HepG2 (cell line): ENCODE data around the gene CARS1. TPM values are rescaled to one million over a fixed set of nuclear protein-coding genes. Genes with fewer than 3 reads are reported as not detected.
A peak's percentile ranks its signal among the peaks of the same experiment; 100 is the strongest.

Experiments used
- ATAC-seq: fragments of 200-7000 bp; cut with Tn5 transposase; 3 replicates; pipeline ENCODE4 v1.9.1; 2020; ENCODE audit warnings: mild to moderate bottlenecking, moderate library complexity
- BruUV-seq: library from RNA; stranded (reverse); fragments of 400-500 nt; replicated peaks from 2 replicates; lab custom pipeline; 2021; lab: Mats Ljungman, UMichigan
- CTCF ChIA-PET: fragments of 300-600 bp; formaldehyde crosslinking; extraction: SDS; loops from one replicate; lab custom pipeline; 2021; ENCODE audit warnings: low total read pairs, inconsistent platforms, low intra/inter-chr PET ratio; lab: Yijun Ruan, JAX
- POLR2A ChIA-PET: fragments of 350-600 bp; sonication (Branson Sonifier 250); formaldehyde crosslinking; loops from one replicate; lab custom pipeline; 2020; ENCODE audit warnings: antibody characterized with exemption, inconsistent platforms; lab: Yijun Ruan, JAX
- DNase-seq: peaks from one replicate; pipeline ENCODE4 v3.0.0-alpha.2; 2015; ENCODE audit warnings: low spot score
- FAIRE-seq: peaks from 3 replicates; lab custom pipeline; 2011; peaks lifted over from hg19 to GRCh38; lab: Jason Lieb, UNC
- H2AFZ ChIP-seq: one replicate; pipeline ENCODE4 v1.6.1; 2011; ENCODE audit warnings: low read length, inconsistent platforms
- H3K27ac ChIP-seq: fragments of 300-600 bp; 3 replicates; pipeline ENCODE4 v1.8.0; 2011; ENCODE audit warnings: mixed run types, mild to moderate bottlenecking, mixed read lengths, low read length, inconsistent platforms; ENCODE audit not compliant: insufficient read depth; ENCODE audit errors: extremely low read length
- H3K27me3 ChIP-seq, 2 experiments: fragments of 200-600 bp in 1 of 2; 2 replicates in 1 of 2; 3 replicates in 1 of 2; pipeline versions ENCODE4 v1.6.0 to v1.8.0; 2011; ENCODE audit warnings: low read length in 2 of 2, mild to moderate bottlenecking in 2 of 2, moderate library complexity in 2 of 2, inconsistent platforms in 1 of 2; ENCODE audit not compliant: insufficient read depth in 2 of 2, control insufficient read depth in 1 of 2
- H3K36me3 ChIP-seq, 2 experiments: fragments of 200-600 bp in 1 of 2; replicated peaks in 1 of 2; 2 replicates in 1 of 2; 3 replicates in 1 of 2; pipeline versions ENCODE4 v1.5.1 to v1.8.0; 2011; ENCODE audit warnings: low read length in 2 of 2, inconsistent platforms in 1 of 2; ENCODE audit not compliant: insufficient read depth in 2 of 2, control insufficient read depth in 1 of 2
- H3K4me1 ChIP-seq: 2 replicates; pipeline ENCODE4 v1.5.1; 2012; ENCODE audit warnings: low read length, inconsistent platforms; ENCODE audit not compliant: insufficient read depth
- H3K4me2 ChIP-seq: 2 replicates; pipeline ENCODE4 v1.6.0; 2011; ENCODE audit warnings: low read depth, low read length, inconsistent platforms
- H3K4me3 ChIP-seq, 3 experiments: fragments of 200-600 bp in 1 of 3; sonication (generic), shearing (Covaris generic) in 1 of 3; replicated peaks in 1 of 3; 2 replicates each; pipeline ENCODE4 v1.5.1; 2011 to 2016; ENCODE audit warnings: low read length in 3 of 3, inconsistent platforms in 2 of 3, low read depth in 2 of 3, mild to moderate bottlenecking in 2 of 3, control low read depth in 1 of 3, mixed read lengths in 1 of 3; ENCODE audit not compliant: insufficient read depth in 1 of 3
- H3K79me2 ChIP-seq: one replicate; pipeline ENCODE4 v1.6.1; 2011; ENCODE audit warnings: low read length, inconsistent platforms; ENCODE audit not compliant: insufficient read depth
- H3K9ac ChIP-seq: 2 replicates; pipeline ENCODE4 v1.6.0; 2011; ENCODE audit warnings: mild to moderate bottlenecking, low read depth, low read length, inconsistent platforms; ENCODE audit not compliant: insufficient read depth
- H3K9me3 ChIP-seq: 2 replicates; pipeline ENCODE4 v1.5.1; 2012; ENCODE audit warnings: mild to moderate bottlenecking, low read length
- H4K20me1 ChIP-seq: 2 replicates; pipeline ENCODE4 v1.6.0; 2011; ENCODE audit warnings: inconsistent platforms, mild to moderate bottlenecking, low read length, moderate library complexity; ENCODE audit not compliant: insufficient read depth
- JARID2 ChIP-seq: sonication (generic); formaldehyde crosslinking; IDR thresholded peaks from 2 replicates; pipeline ENCODE4 v1.8.1; 2023; ENCODE audit warnings: missing genetic modification reagents, inconsistent platforms; ENCODE audit not compliant: insufficient replicate concordance
- ZBTB25 ChIP-seq: IDR thresholded peaks from 2 replicates; pipeline ENCODE4 v1.6.1; 2018; ENCODE audit warnings: missing genetic modification reagents
- ZNF280D ChIP-seq: sonication (generic); formaldehyde crosslinking; IDR thresholded peaks from 2 replicates; pipeline ENCODE4 v1.5.1; 2020; ENCODE audit warnings: mild to moderate bottlenecking, missing genetic modification reagents
- ZNF326 ChIP-seq: sonication (generic); formaldehyde crosslinking; IDR thresholded peaks from 2 replicates; pipeline ENCODE4 v1.4.0; 2020; ENCODE audit warnings: missing genetic modification reagents, borderline replicate concordance
- ZNF556 ChIP-seq: sonication (generic); formaldehyde crosslinking; IDR thresholded peaks from 2 replicates; pipeline ENCODE4 v1.4.0; 2020; ENCODE audit warnings: mild to moderate bottlenecking, missing genetic modification reagents, borderline replicate concordance
- ZNF616 ChIP-seq: sonication (generic); formaldehyde crosslinking; IDR thresholded peaks from 2 replicates; pipeline ENCODE4 v1.5.0; 2020; ENCODE audit warnings: low read depth, mild to moderate bottlenecking, missing genetic modification reagents
- ZNF747 ChIP-seq: sonication (generic); formaldehyde crosslinking; IDR thresholded peaks from 2 replicates; pipeline ENCODE4 v1.8.1; 2023; ENCODE audit warnings: missing genetic modification reagents, mild to moderate bottlenecking, borderline replicate concordance
- ZNF772 ChIP-seq: sonication (generic); formaldehyde crosslinking; IDR thresholded peaks from 2 replicates; pipeline ENCODE4 v1.5.0; 2020; ENCODE audit warnings: mild to moderate bottlenecking, missing genetic modification reagents
- WGBS: methylation state at CpG from one replicate; pipeline ENCODE4 v1.1.6; 2017; ENCODE audit warnings: low lambda C conversion rate; 5-methylcytosine and 5-hydroxymethylcytosine counted together
- in situ Hi-C: cut with HindIII; loops from 2 replicates; pipeline ENCODE4 v1.10.0; 2017; ENCODE audit warnings: low pct_unique_long_range_greater_than_20kb; ENCODE audit not compliant: extremely low pct_ligation_motif_present
- intact Hi-C: fragments of 100-400 bp; cut with micrococcal nuclease; formaldehyde crosslinking; loops from one replicate; pipeline ENCODE4 v1.10.0; 2022; ENCODE audit not compliant: unreplicated experiment
- polyA plus RNA-seq, 8 experiments: library from polyadenylated mRNA; depleted of rRNA in 3 of 8; stranded (reverse) in 7 of 8; unstranded in 1 of 8; fragments of >200 nt; fragmentation: Illumina TruSeq in 4 of 8; extraction: Trizol in 4 of 8; gene quantifications; 2 replicates each; pipeline versions ENCODE4 v1.2.1 to v1.2.3, GENCODE V29; 2011 to 2016; ENCODE audit warnings: low read depth in 4 of 8, missing spikeins in 1 of 8, mixed read lengths in 1 of 8; ENCODE audit not compliant: insufficient read depth in 1 of 8
- total RNA-seq, 5 experiments: library from RNA; depleted of rRNA; stranded (reverse); fragments of >200 nt; fragmentation: Illumina TruSeq; extraction: Trizol; gene quantifications; 2 replicates each; pipeline ENCODE4 v1.2.3, GENCODE V29; 2016; ENCODE audit warnings: low read depth in 1 of 5
- TF ChIP-seq, protein P1 (sequence below): sonication (generic); formaldehyde crosslinking; IDR thresholded peaks from 2 replicates; pipeline ENCODE4 v1.5.0; 2020; ENCODE audit warnings: missing genetic modification reagents
- TF ChIP-seq, protein P2 (sequence below): sonication (generic); formaldehyde crosslinking; IDR thresholded peaks from 2 replicates; pipeline ENCODE4 v1.8.0; 2022; ENCODE audit warnings: mild to moderate bottlenecking, missing genetic modification reagents, borderline replicate concordance
- TF ChIP-seq, protein P3 (sequence below): IDR thresholded peaks from 2 replicates; pipeline ENCODE4 v1.6.1; 2016; ENCODE audit warnings: control low read depth

CARS1 gene
- total and polyA plus RNA-seq, 2 of the 13 experiments (the other 11 are each of a cell fraction or from before 2014, with no cell fraction given), result 33.8 to 47.0 TPM

GRCh38 chr11:2992234-2992996 lies 64.8 kb downstream of the CARS1 start, which contains the start of gene NAP1L4:
TSS of gene NAP1L4 (minus strand) at chr11:2992329. CDS start at chr11:2979220, 13,109 bp downstream.
- in situ Hi-C loops (no loop called here), intact Hi-C loops (no loop called here)
- TSS peak; percentile 64 for BruUV-seq
- Histone ChIP-seq H2AFZ (no peak within 1 kb of the TSS), H3K36me3 (peaks cover 3% of the 10 kb centered on the region in 2 experiments; a peak in 3 of 5 replicates), H3K4me3 (peak within 1 kb of the TSS; percentile 89 to 96 (median 90)), H3K4me1 (peaks cover 28% of the 10 kb centered on the region), H3K27ac (peak within 1 kb of the TSS; percentile 97), H3K79me2 (peaks cover 43% of the 10 kb centered on the region), H3K4me2 (peak within 1 kb of the TSS; percentile 88), H3K9me3 (no peaks in the 10 kb centered on the region), H3K9ac (peak within 1 kb of the TSS; percentile 93), H4K20me1 (peaks cover 33% of the 10 kb centered on the region), H3K27me3 (no peaks in the 10 kb centered on the region; a peak in 2 of 5 replicates)
- peak; percentile 93 for DNase-seq
- ChIA-PET CTCF (no interaction called here), POLR2A (interaction anchor here (0.9 to 1.3 kb wide), 9 partner anchors 9 to 293 kb away, joined by 3 to 6 read pairs (median 4); partner anchors contain the start of genes CARS1, KCNQ1OT1 and PHLDA2)
- peak; percentile 90 for ATAC-seq
- FAIRE-seq, result peak; percentile 86
- 0% methylated on average over 8 of the region's 77 CpGs for WGBS
- TF ChIP-seq ZNF616 (no peak), ZBTB25 (CRISPR knock-in tag) (peak; percentile 80; the same call in 1 of the 2 replicates), ZNF747 (0 out of 2 replicates have a peak, but pooled peaks have one; percentile 45), ZNF280D (0 out of 2 replicates have a peak, but pooled peaks have one; percentile 26), JARID2 (CRISPR knock-in tag) (no peak), ZNF556 (no peak), ZNF326 (CRISPR knock-in tag) (no peak), ZNF772 (CRISPR knock-in tag) (peak; percentile 68; the same call in 1 of the 2 replicates)
- TF ChIP-seq, protein P1, sequence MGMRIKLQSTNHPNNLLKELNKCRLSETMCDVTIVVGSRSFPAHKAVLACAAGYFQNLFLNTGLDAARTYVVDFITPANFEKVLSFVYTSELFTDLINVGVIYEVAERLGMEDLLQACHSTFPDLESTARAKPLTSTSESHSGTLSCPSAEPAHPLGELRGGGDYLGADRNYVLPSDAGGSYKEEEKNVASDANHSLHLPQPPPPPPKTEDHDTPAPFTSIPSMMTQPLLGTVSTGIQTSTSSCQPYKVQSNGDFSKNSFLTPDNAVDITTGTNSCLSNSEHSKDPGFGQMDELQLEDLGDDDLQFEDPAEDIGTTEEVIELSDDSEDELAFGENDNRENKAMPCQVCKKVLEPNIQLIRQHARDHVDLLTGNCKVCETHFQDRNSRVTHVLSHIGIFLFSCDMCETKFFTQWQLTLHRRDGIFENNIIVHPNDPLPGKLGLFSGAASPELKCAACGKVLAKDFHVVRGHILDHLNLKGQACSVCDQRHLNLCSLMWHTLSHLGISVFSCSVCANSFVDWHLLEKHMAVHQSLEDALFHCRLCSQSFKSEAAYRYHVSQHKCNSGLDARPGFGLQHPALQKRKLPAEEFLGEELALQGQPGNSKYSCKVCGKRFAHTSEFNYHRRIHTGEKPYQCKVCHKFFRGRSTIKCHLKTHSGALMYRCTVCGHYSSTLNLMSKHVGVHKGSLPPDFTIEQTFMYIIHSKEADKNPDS (CRISPR knock-in tag), result no peak
- TF ChIP-seq, protein P2, sequence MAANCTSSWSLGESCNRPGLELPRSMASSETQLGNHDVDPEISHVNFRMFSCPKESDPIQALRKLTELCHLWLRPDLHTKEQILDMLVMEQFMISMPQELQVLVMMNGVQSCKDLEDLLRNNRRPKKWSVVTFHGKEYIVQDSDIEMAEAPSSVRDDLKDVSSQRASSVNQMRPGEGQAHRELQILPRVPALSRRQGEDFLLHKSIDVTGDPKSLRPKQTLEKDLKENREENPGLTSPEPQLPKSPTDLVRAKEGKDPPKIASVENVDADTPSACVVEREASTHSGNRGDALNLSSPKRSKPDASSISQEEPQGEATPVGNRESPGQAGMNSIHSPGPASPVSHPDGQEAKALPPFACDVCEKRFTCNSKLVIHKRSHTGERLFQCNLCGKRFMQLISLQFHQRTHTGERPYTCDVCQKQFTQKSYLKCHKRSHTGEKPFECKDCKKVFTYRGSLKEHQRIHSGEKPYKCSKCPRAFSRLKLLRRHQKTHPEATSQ, result no peak
- TF ChIP-seq, protein P3, sequence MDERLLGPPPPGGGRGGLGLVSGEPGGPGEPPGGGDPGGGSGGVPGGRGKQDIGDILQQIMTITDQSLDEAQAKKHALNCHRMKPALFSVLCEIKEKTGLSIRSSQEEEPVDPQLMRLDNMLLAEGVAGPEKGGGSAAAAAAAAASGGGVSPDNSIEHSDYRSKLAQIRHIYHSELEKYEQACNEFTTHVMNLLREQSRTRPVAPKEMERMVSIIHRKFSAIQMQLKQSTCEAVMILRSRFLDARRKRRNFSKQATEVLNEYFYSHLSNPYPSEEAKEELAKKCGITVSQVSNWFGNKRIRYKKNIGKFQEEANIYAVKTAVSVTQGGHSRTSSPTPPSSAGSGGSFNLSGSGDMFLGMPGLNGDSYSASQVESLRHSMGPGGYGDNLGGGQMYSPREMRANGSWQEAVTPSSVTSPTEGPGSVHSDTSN (CRISPR knock-in tag), result no peak
